Upper lobe of right lung (tissue), 1 donor: ENCODE results near the gene OR2A25. TPM values are rescaled to one million over a fixed set of nuclear protein-coding genes. Genes with fewer than 3 reads are reported as not detected.

Experiments used
- ATAC-seq: fragments of 200-7000 bp; cut with Tn5 transposase; one replicate; pipeline ENCODE4 v1.9.1; 2020; ENCODE audit warnings: mild to moderate bottlenecking, moderate library complexity
- DNase-seq: peaks from one replicate; pipeline ENCODE4 v3.0.0-alpha.2; 2020
- H3K27ac ChIP-seq: fragments of 200-600 bp; one replicate; pipeline ENCODE4 v1.8.0; 2022
- H3K27me3 ChIP-seq: fragments of 200-600 bp; one replicate; pipeline ENCODE4 v1.8.0; 2022; ENCODE audit warnings: mild to moderate bottlenecking
- H3K36me3 ChIP-seq: fragments of 200-600 bp; one replicate; pipeline ENCODE4 v1.8.0; 2022
- H3K4me1 ChIP-seq: fragments of 200-600 bp; one replicate; pipeline ENCODE4 v1.8.0; 2022
- H3K4me3 ChIP-seq: fragments of 200-600 bp; one replicate; pipeline ENCODE4 v1.8.0; 2022; ENCODE audit warnings: mild to moderate bottlenecking
- H3K9me3 ChIP-seq: fragments of 200-600 bp; one replicate; pipeline ENCODE4 v1.8.0; 2022
- CTCF ChIP-seq: fragments of 200-600 bp; IDR thresholded peaks from one replicate; pipeline ENCODE4 v1.8.0; 2022; ENCODE audit warnings: antibody characterized with exemption
- intact Hi-C: fragments of 100-400 bp; cut with DNase I; formaldehyde crosslinking; loops from one replicate; pipeline ENCODE4 v1.11.0; 2022
- total RNA-seq: library from RNA; stranded (reverse); fragmentation: NEBNext Ultra II Directional; extraction: Animal tissue kit (Norgen Biotek cat#: 25700); gene quantifications from one replicate; pipeline ENCODE4 v1.2.1, GENCODE V29; 2021
- donor health status: DM: no; HTN: yes; CAD: no; lungs with severe emphysema.

The OR2A25 gene
- total RNA-seq, 1 donor from 2014 or later, result not detected

- intact Hi-C loops, result no loop called here
- TF ChIP-seq CTCF, result no peak
Observed at GRCh38 chr7:144069953-144070352, 342 bp downstream of the OR2A25 start.

GRCh38 chr7:144074374-144074773, 4.8 kb downstream of the OR2A25 start:
- ATAC-seq, result no peak
- no peak for DNase-seq
- Histone ChIP-seq H3K36me3 (no peaks in the 10 kb centered on the region), H3K9me3 (no peaks in the 10 kb centered on the region), H3K4me3 (no peak overlapping the region), H3K27me3 (no peaks in the 10 kb centered on the region), H3K27ac (no peak overlapping the region), H3K4me1 (no peaks in the 10 kb centered on the region)
- no peak for TF ChIP-seq CTCF
- intact Hi-C loops, result no loop called here

More at GRCh38 chr7:144069953-144070352, 342 bp downstream of the OR2A25 start:
- Histone ChIP-seq H3K4me1 (no peaks in the 10 kb centered on the region), H3K27me3 (no peaks in the 10 kb centered on the region), H3K36me3 (no peaks in the 10 kb centered on the region), H3K9me3 (no peaks in the 10 kb centered on the region), H3K4me3 (no peak overlapping the region), H3K27ac (no peak overlapping the region)
- DNase-seq (no peak), ATAC-seq (no peak)

GRCh38 chr7:144085978-144086377, 16.4 kb downstream of the OR2A25 start, which contains the start of gene OR2A12:
Gene OR2A12, plus strand, starts transcription at chr7:144086278. Its CDS starts 8,830 bp downstream, at chr7:144095108.
- DNase-seq (no peak), ATAC-seq (no peak)
- no peak within 1 kb of the TSS for H3K4me3 ChIP-seq
- no peak within 1 kb of the TSS for H3K27ac ChIP-seq
- no peaks in the 10 kb centered on the region for H3K36me3 ChIP-seq
- no peak for TF ChIP-seq CTCF
- intact Hi-C loops, result no loop called here
- no peaks in the 10 kb centered on the region for H3K27me3 ChIP-seq
- H3K4me1 ChIP-seq, result no peaks in the 10 kb centered on the region
- no peaks in the 10 kb centered on the region for H3K9me3 ChIP-seq

GRCh38 chr7:144086730-144087129, 17.1 kb downstream of the OR2A25 start:
- H3K9me3 ChIP-seq, result no peaks in the 10 kb centered on the region
- no peaks in the 10 kb centered on the region for H3K4me1 ChIP-seq
- ATAC-seq, result no peak
- TF ChIP-seq CTCF, result no peak
- H3K27ac ChIP-seq, result no peak overlapping the region
- intact Hi-C loops, result no loop called here
- H3K4me3 ChIP-seq, result no peak overlapping the region
- no peaks in the 10 kb centered on the region for H3K27me3 ChIP-seq
- no peaks in the 10 kb centered on the region for H3K36me3 ChIP-seq
- DNase-seq, result no peak

- TF ChIP-seq CTCF, result no peak
- Histone ChIP-seq H3K36me3 (no peaks in the 10 kb centered on the region), H3K9me3 (no peaks in the 10 kb centered on the region), H3K4me3 (no peak overlapping the region), H3K27ac (no peak overlapping the region), H3K4me1 (no peaks in the 10 kb centered on the region), H3K27me3 (no peaks in the 10 kb centered on the region)
- DNase-seq (no peak), ATAC-seq (no peak)
- intact Hi-C loops, result no loop called here
Observed at GRCh38 chr7:144087230-144087629, 17.6 kb downstream of the OR2A25 start.

- intact Hi-C loops, result no loop called here
- Histone ChIP-seq H3K27ac (no peak overlapping the region), H3K36me3 (no peaks in the 10 kb centered on the region), H3K9me3 (no peaks in the 10 kb centered on the region), H3K27me3 (peaks cover 10% of the 10 kb centered on the region), H3K4me1 (no peaks in the 10 kb centered on the region), H3K4me3 (no peak overlapping the region)
- ATAC-seq (no peak), DNase-seq (no peak)
- no peak for TF ChIP-seq CTCF
Observed at GRCh38 chr7:144090667-144091066, 21.1 kb downstream of the OR2A25 start.
